Peyer's patch (tissue), 4 donors: ENCODE data around the gene FGFRL1.

ENCODE experiments used
- CTCF ChIP-seq, 6 experiments: fragments of 450-650 bp in 4 of 6; fragments of 200-600 bp in 2 of 6; sonication (generic) in 1 of 6; IDR thresholded peaks; one replicate each; pipeline ENCODE4 v1.5.1; 2017 to 2019; ENCODE audit warnings: antibody characterized with exemption in 6 of 6, mild to moderate bottlenecking in 3 of 6, moderate library complexity in 1 of 6
- POLR2A ChIP-seq, 2 donors: fragments of 450-650 bp; IDR thresholded peaks; one replicate each; pipeline ENCODE4 v1.5.1; 2017; ENCODE audit warnings: antibody characterized with exemption in 2 of 2, mild to moderate bottlenecking in 2 of 2, moderate library complexity in 2 of 2

GRCh38 chr4:971666-972500 is 39.5 kb upstream of the FGFRL1 start:
- TF ChIP-seq CTCF (IDR thresholded peaks at IDR 0.05): peak in 1 of 6 experiments; percentile 5
- TF ChIP-seq POLR2A (IDR thresholded peaks at IDR 0.05): peak; percentile 95 to 98
